A549 treated with CpdA at 1 μM for 4 hours (cell line): ENCODE results near the gene ADAM22. TPM values are rescaled to one million over a fixed set of nuclear protein-coding genes. Genes with fewer than 3 reads are reported as not detected.

Experiments used
- total RNA-seq: library from RNA; stranded (reverse); fragments of 200-300 nt; extraction: Qiagen RNA extraction; gene quantifications from 5 replicates; pipeline ENCODE4 v1.2.3, GENCODE V29; 2022; ENCODE audit warnings: low read depth

Gene ADAM22, protein sequence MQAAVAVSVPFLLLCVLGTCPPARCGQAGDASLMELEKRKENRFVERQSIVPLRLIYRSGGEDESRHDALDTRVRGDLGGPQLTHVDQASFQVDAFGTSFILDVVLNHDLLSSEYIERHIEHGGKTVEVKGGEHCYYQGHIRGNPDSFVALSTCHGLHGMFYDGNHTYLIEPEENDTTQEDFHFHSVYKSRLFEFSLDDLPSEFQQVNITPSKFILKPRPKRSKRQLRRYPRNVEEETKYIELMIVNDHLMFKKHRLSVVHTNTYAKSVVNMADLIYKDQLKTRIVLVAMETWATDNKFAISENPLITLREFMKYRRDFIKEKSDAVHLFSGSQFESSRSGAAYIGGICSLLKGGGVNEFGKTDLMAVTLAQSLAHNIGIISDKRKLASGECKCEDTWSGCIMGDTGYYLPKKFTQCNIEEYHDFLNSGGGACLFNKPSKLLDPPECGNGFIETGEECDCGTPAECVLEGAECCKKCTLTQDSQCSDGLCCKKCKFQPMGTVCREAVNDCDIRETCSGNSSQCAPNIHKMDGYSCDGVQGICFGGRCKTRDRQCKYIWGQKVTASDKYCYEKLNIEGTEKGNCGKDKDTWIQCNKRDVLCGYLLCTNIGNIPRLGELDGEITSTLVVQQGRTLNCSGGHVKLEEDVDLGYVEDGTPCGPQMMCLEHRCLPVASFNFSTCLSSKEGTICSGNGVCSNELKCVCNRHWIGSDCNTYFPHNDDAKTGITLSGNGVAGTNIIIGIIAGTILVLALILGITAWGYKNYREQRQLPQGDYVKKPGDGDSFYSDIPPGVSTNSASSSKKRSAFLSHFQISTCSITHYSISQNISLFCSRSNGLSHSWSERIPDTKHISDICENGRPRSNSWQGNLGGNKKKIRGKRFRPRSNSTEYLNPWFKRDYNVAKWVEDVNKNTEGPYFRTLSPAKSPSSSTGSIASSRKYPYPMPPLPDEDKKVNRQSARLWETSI
- 0.14 to 0.55 TPM (median 0.24 TPM) in 5 replicates for total RNA-seq

DNA sequence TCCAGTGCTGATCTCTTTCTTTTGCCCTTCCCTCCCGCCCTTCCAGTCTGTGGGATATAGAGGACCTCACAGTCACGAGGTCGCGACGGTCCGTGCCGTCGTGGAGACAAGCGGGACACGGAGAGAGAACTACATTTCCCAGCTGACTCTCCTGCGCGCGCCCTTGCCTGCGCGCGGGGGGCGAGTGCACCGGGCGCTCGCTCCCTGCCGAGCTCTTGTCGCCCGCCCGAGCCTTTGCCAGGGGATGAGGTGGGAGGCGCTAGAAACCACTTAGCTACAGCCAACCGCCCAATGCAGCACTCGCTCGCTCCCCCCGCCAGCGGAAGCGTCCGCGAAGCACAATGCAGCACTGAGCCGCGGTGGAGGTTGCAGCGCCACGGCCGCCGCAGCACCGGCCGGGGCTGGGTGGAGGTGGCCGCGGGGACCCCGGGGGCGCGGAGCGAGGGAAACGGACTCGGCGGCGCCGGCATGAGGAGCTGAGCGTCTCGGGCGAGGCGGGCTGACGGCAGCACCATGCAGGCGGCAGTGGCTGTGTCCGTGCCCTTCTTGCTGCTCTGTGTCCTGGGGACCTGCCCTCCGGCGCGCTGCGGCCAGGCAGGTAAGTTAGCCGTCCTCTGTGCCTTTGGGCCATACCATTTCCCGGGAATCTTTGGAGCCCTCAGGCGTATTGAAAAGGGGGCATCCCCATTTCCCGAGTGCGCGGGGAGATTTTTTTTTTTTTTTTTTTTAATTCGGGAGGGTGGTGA, at the start of gene ADAM22:
Gene ADAM22 (plus strand): TSS at position 299 of the 746 bp plus-strand sequence. CDS start 215 bp downstream, at position 514.

DNA sequence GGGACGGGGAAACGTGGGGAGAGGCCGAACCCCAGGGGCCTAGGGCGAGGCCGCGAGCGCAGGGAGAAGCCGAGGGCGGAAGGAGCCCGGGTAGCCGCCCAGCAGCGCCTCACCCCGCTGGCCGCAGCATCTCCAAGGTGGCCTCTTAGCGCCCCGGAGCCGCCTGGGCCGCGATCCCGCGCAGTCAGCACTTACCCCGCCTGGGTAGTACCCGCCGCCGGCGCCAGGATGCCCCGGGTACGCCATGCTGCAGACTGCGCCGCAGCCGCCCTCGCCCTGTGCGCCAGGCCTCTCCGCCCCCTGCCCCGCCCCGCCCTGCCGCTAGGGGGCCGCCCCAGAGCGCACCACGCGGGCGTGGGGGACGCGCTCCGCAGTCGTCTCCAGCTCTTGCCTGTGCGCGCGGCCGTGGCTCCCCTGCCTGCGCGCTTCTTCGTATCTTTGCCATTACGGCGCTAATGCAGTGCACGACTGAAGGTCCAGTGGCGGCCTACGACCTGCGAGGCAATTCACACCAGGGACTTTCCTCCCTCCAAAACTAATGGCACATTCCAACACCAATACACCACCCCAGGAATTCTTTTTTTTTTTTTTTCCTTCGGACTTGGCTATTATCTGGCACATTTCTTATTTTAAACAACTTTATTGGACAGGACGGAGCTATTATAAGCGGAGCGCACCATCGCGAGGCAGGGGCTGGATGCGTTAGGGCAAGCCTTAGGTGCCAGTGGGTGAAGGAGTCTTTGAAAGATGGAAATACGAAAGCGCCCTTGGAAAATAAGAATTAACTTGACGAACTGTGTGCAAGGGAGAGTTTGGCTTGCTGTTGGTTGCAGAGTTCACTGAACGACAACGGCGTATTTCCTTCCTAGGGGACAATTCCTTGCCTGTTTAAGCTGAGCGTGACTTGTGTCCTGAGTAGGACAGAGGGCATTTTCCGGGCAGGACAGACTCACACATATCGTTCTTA, 286.0 kb downstream of the ADAM22 start, which contains the start of gene SRI:
Gene SRI (minus strand): TSS at position 258 of the 967 bp plus-strand sequence. CDS start 12 bp downstream, at position 246.

Other genes starting within 250 kb of the ADAM22 start
- gene SLC25A40, start 57.9 kb upstream of the ADAM22 start, total RNA-seq = 5.0 to 8.6 TPM (median 8.4 TPM) in 5 replicates
- gene DBF4, start 57.8 kb upstream of the ADAM22 start, total RNA-seq = 28.0 to 36.7 TPM (median 31.8 TPM) in 5 replicates